Measurements from ENCODE around the gene AZU1.

GRCh38 chr19:871446-872265, 44.0 kb downstream of the AZU1 start:
- TF ChIP-seq CTCF (conservative IDR thresholded peaks at IDR 0.05; ENCODE audit: low read depth, low read length) (no peak), EZH2 (IDR thresholded peaks at IDR 0.05; ENCODE audit: borderline replicate concordance, low read depth, low read length, poor library complexity, severe bottlenecking) (no peak)
